Suppressor macrophage treated with lipopolysaccharide for 1 hour (primary cell): ENCODE results near the gene NRDE2.
"Not testable (repeated sequence)": the region's sequence is repeated elsewhere in the genome, so short reads cannot be mapped to it uniquely, and the experiment has no call there.

Experiments used
- DNase-seq, 3 donors: peaks; one replicate each; pipeline ENCODE4 v3.0.0-alpha.2; 2020 to 2022

The NRDE2 gene

DNA sequence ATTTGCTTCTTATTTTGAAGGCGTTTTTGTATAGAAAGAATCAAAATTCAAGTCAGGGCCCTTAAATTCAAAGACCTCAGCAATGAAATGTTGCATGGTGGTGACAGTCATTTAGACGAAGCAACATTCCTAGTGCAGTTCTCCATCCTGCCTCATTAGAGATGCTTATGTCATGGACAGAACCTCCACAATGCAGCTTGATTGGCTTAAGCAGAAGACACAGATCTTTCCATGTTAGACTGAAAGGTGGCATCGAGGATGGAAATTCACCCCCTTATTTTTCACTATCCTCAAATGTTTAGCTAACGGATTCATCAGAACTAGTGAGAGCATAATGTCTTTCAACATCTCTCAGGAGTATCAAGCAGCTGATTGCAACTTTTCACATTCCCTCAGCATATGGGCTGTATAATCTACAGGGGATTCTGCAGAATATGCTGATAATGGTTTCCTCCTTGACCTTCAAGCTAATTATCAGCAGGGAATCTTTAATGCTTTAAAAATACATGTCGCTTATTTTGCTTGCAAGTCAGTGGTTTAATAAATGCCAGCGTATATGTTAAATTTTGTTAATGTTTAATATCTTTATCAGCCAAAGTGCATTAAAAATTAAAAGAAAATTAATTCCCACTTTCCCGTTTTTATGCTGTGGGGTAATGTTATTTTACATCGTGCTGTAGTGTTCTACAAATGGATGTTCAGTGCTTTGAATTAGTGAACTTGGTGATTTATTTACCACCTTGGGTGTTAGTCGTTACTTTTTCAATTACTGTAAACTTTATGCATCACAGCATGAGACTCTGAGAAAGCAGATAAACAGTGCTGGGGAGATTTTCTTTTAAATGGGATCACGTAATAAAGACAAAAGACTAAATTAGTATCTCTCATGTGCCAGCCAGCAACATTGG is 12.8 kb upstream of the NRDE2 start:
- DNase-seq, result no peak

DNA sequence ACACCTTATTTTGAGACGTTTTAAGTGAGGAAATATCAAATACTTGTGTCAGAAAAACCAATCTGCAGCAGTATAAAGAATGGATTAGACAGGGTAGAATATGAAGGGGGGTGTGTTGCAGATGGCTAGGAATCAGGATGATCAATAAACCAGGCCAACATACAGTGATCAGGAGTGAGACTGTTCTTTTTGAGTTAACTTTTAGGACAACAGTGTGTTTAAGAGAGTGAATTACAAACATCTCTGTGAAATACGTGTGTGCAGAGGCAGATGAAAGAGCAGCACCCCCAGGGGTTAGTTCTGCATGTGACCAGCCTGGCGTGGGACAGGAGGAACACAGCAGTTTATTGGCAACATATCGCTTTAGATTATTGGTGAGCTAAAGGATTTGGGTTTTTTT is 10.6 kb upstream of the NRDE2 start:
- no peak for DNase-seq

DNA sequence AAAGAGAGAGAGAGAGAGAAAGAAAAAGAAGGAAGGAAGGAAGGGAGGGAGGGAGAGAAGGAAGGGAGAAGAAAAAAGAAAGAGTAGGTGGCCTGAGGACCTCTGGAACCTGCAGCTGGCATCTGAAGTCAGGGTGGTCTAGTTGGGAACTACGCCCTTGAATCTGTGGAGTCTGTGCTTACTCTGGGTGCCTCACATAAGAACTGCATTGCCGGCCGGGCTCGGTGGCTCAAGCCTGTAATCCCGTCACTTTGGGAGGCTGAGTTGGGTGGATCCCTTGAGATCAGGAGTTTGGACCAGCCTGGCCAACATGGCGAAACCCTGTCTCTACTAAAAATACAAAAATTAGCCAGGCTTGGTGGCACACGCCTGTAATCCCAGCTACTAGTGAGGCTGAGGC is 10.0 kb upstream of the NRDE2 start:
- DNase-seq, result no peak

DNA sequence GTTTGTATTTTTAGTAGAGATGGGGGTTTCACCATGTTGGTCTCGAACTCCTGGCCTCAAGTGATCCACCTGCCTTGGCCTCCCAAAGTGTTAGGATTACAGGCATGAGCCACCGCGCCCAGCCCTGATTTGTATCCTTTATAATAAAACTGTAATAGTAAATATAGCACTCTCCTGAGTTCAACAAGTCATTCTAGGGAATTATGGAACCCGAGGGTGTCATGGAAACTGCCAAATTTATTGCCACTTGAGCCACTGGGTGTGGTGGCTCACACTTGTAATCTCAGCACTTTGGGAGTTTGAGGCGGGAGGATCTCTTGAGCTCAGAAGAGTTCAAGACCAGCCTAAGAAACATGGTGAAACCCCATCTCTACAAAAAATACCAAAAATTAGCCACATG is 9.5 kb upstream of the NRDE2 start:
- not testable (repeated sequence) for DNase-seq

DNA sequence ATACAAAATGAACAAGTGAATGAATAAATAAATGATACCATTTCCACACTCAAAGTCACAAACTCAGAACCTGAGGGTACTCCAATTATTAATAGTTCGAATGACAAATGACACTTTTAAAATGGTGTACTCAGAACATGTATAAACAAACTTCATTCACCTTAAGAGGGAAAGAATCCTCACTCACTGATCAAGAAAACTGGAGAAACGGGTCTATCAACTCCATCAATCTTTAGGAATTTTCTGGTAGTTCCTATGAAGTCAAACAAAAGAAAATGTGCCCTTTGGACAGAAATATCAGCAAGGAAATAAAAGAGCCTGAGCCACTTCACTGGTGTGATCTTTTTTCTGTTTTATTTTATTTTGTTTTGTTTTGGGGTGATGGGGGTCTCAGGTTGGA is 5.2 kb upstream of the NRDE2 start:
- no peak for DNase-seq

DNA sequence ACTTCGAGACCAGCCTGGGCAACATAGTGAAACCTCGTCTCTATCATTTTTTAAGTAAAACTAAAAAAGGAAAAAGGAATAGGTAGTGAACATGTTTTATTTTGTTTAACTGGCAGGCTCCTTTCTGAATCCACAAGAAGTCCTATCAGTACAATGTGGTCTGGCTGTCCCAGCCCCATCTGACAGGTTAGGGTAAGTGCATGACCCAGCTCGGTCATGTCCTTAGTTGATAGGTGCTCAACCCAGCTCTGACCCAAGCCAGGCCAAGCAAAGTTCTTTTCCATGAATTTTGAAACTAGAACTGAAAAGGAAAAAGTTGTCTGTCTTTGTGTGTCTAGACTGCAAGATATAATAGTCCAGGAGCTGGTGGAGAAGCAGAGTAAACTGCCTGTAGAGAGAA is 4.7 kb upstream of the NRDE2 start:
- DNase-seq, result no peak

DNA sequence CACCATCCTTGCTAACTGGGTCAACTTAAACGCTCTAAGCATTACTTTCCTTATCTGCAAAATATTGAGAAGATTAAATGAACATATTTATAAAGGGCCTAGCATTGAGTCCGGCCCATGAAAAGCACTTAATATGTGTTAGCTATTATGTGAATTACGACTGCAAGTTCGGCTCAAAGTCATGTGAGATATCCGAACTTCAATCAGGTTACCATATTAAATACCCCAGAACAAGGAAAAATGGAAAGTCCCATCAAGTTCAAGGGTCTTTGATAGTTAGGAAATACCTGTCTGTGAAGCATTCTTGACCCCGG is 487 bp upstream of the NRDE2 start:
- DNase-seq, result no peak

DNA sequence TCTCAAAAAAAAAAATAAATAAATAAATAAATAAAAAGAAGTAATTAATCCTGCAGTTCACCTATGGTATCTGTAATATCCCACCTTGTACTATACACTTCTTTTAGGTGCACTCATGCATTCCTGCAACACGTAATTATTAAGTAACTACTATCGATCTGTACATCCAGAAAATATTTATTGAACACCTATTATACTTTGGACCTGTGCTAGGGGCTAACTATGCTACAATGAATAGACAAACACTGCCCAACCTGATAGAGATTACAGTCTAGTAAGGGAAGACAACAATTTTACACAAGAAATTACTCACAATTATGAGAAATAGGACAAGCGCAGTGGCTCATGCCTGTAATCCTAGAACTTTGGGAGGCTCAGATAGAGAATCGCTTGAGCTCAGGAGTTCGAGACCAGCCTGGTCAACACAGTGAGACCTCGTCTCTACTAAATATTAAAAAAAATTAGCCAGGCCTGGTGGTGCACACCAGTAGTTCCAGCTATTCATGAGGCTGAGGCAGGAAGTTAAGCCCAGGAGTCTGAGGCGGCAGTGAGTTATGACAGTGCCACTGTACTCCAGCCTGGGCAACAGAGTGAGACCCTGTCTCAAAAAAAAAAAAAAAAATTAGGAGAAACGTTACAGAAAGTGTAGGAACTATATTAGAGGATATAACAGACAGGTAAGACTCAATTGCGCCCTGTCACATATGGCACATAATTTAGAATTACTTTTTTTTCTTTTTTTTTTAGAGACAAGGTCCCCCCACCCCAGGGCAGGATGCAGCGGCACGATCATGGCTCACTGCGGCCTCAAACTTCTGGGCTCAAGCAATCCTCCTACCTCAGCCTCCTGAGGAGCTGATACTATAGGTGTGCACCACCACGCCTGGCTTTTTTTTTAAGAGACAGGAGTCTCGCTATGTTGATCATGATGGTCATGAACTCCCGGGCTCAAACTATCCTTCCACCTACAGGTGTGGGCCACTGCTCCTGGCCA is 1.2 kb downstream of the NRDE2 start:
- no peak for DNase-seq

DNA sequence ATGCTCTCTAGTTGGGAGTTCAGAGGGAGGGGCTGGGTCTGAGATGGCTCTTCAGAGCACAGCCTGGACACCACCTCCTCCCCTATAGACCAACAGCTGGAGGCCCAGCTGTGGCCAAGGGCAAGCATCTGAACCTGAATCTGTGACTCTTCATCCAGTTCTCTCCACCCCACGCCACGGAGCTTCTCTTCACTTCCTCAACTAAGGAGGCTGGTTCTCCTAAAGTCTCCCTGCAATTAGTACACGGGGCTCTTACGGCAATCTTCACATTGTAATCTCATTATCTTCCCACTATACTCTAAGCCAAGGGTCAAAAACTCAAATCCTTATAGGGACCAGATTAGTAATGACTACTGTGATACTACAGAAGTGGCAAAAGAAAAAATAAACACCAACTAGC is 9.8 kb downstream of the NRDE2 start:
- peak in 2 of 3 donors; percentile 37 for DNase-seq

DNA sequence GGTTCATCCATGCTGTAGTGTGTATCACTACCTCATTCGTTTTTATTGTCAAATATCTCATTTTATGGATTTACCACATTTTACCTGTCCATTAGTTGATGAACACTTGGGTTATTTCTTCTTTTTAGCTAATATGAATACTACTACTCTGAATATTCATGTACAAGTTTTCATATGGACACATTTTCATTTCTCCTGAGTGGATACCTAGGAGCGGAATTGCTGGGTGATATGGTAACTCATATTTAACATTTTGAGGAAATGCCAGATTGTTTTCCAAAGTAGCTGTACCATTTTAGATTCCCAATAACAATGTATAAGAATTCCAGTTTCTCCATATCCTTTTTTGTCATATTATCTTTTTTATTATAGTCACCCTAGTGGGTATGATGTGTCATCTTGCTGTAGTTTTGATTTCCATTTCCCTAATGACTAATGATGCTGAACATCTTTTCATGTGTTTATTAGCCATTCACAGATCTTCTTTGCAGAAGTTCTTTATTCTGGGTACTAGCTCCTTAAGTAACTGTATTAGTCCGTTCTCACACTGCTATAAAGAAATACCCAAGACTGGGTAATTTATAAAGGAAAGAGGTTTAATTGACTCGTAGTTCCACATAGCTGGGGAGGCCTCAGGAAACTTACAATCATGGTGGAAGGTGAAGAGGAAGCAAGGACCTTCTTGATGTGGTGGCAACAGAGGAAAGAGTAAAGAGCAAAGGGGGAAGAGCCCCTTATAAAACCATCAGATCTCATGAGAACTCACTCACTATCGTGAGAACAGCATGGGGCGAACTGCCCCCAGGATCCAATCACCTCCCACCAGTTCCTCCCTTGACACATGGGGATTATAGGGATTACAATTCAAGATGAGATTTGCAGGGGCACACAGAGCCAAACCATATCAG is 11.9 kb downstream of the NRDE2 start:
- peak; percentile 45 to 88 (median 77) for DNase-seq

DNA sequence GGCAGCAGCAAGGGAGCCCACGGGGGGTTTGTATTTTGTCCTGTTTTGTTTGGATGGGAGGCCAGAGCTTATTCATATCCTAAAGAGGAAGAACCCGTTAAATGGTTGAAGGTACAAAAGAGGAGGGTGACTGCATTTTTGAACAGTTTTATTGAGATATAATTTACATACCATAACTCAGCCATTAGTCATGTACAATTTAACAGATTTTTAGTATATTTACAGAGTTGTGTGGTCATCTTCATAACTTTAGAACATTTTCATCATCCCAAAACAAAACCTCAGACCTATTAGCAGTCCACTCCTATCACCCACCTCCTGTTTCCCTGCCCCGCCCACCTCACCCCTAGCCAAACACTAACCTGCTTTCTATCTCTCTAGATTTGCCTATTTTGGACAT is 12.6 kb downstream of the NRDE2 start:
- peak in 1 of 3 donors; percentile 38 for DNase-seq

DNA sequence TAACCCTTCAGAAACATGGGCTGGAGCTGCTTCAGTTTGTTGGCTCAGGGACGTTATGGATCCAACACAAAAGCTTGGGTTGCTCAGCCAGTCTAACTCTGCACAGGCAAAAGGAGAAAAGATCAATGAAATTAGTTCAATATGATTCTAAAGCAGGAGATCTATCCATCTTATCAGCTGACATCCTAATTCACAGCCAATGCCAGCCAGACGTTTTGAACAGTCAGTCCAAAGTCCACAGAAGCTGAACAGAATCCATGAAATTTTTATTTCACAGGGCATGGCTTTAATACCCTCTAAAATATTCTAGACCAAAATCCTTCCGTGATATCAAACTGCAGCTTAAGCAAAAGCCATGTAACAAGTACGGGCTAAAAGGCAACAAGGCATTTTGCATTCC is 13.7 kb downstream of the NRDE2 start:
- no peak for DNase-seq

DNA sequence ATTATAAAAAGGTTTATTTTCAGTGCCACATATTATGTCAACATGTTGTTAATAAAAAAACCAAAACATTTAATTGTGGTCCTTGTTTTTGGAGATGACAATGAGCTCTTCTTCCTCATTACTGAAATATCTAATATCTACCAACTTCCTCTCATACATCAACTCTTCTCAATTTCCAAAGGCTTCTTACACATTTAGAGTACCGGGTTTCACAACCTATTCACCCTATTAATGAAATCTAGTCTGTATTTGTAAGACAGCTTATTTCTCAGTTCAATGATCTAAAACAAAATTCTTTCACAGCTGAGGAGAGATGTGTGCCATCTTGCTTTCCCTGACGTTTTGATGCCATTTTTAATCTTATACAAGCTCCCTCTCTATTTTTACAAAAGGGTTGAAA is 14.5 kb downstream of the NRDE2 start:
- no peak for DNase-seq

DNA sequence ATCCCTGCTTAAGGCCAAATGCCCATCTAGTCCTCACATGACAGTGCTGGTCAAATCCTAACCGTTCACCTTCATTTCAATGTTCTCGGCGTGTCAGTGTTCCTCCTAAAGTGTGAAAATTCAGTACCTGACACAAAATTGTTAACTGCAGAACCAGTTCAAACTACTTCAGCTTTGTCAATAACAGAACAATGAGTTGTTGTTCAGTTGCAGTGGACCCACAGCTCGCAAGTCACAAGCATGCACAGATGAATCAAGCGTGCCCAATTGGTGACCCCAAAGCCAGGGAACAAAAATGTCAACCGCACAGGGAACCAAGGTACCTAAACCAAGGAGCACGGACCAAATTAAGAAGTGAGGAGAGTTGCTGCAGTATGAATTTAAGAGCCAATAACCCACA is 23.2 kb downstream of the NRDE2 start:
- DNase-seq, result no peak

DNA sequence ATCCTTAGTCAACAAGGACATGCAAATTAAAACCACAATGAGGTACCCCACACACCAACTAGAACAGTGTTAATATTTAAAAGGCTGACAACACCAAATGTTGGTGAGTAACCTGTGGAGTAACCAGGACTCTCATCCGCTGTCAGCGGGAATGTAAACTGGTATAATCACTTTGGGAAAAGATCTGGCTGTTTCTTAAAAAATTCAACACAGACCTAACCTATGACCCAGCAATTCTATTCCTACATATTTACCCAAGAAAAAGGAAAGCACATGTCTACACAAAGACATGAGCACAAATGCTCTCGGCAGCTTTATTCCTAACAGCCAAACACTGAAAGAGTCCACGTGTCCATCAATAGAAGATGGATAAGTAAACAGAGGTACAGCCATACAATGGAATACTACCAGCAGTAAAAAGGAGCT is 26.6 kb downstream of the NRDE2 start:
- DNase-seq, result no peak

DNA sequence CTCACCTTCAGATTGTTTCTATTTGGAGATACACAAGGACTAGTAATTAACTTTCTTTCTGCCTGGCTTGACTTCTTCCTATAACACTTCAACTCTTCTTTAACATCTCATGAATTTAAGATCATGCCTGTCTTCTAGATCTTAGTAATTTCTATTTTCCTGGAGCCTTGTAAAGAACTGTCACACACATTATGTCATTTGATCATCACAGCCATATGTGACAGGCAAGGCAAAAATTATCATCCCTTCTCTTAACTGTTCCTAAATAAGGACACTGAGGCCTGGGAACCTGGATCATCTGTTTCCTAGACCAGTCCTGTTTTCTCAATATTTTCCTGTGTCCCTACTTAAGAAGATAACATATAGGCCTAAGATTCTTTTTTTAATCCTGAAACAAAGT is 27.2 kb downstream of the NRDE2 start:
- DNase-seq, result no peak

DNA sequence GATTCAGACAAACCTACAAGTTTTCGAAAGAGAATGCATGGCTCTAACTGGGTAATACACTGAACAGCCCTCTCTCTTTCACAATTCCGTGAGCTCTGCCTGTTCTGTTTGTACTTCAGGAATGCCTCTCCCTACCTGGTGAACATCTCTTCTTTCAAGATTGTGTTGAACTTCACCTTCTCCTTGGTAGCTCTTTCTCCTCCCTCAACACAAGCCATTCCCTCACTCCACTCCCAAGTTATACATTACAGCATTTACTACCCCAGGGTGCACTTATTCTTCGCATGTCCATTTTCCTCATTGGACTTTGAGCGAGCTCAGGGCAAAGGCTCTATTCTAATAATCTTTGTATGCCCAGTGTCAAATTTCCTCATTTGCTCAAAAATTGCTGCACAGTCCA is 28.3 kb downstream of the NRDE2 start:
- no peak for DNase-seq

DNA sequence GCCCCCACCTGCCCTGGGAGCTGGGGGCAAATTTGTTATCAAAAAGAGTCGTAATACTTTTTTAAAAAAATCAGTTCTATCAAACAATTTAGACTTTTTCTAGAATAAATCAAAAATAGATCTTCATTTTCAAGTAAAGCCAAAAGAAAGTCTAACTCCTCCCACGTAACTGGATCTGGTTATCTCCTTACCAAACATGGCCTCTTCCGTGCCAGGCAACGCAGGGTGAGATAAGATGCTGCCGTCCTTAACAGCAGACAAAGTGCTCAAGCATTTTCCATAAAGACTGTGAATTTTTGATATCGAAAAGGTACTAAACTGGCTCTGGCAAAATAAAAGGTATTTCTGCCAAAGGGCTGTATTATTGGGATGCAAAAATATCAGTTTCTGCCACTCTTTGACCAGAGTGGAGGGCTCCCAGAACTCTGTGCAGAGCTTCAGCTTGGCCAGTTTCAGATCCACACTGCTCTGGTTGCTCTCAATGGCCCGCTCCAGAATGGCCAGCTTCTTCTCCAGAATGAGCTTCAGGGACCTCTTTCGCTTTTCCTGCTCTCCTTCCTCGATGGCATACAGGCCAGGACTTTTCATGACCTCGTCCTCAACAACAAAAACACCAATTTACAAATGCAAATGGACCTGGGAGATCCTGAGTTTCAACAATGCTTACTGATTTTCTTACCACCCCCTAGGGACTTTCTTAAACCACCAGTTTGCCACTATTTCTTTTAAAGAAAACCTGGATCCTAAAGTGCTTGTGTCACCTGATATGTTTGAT is 29.0 kb downstream of the NRDE2 start:
- DNase-seq, result no peak

DNA sequence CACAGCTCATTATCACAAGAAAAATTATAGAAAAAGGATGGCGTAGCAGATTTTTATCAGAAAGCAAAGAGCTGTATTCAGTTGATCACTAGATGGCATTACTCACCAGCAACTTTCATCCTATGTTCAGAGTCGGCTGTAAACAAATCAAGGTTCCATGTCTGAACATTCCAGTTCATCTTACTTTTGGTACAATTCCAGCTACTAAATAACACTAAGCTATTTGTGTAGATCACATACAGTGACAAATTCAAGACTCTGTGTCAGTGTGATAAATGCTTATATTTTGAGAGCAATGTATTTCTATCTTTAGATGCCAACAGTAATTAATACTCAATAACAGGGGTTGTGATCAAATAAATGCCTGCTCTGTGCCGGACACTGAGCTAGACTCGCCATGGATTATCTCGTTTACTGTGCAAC is 30.1 kb downstream of the NRDE2 start:
- peak in 2 of 3 donors; percentile 54 to 58 for DNase-seq

DNA sequence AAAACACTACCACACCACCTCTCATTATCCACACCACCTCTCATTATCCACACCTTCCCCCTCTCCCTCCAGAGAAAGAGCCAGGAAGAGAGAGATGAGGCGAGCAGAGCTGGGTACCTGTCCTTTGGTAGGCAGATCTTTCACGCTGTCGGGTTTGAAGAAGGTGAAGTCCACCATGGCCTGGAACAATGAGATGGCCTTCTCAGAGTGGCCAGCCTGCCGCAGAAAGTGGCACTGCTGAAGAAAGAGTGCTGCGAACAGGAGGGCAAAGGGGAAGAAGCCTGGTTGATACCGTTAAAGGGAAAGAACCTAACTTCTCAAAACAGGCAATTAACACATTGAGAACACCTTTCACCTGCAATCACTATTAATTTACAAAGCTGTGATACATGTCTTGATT is 30.6 kb downstream of the NRDE2 start:
- no peak for DNase-seq

DNA sequence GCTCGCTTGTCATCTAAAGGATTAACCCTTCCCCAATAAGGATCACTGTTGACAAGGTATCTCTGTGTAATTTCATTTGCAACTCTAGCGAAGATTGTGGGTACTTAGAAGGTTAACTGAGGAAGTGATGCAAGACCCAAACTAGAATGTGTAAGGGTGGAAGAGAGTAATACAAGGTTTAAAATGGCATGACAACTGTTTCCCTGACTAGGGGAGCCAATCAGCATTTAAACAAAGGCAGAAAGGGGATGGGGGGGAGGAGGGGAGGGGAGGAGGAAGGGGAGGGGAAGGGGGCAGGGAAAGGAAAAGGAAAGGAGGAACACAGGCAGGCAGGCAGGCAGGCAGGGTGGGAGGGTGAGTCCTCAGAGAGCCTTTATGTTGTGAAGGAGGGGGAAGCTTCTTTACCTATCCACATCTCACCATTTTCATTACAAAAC is 31.1 kb downstream of the NRDE2 start:
- peak; percentile 39 to 45 (median 43) for DNase-seq

DNA sequence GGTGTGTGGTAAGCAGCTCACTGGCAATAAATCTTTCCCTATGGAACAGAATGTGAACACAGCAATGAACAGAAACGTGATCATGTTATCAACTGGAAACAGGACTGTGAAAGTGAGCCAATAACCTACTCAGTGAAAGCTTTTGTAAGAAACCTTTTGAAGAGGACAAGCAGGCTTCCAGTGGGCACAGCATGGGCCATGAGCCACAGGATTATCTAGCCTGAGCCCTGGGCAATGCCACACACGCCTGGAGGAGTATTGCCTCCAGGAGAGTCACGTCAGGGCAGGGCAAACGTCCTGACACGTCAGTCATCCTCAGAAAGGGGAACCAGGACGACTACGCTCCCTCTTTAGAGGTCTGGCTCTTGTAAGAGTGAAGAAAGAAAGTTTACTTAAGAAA is 32.3 kb downstream of the NRDE2 start:
- DNase-seq, result peak; percentile 85 to 88 (median 86)
